22Rv1 (cell line): Measurements from ENCODE around the gene STK36.

ENCODE experiments used
- ZFX ChIP-seq: fragments of 450-650 bp; IDR thresholded peaks from 2 replicates; pipeline ENCODE4 v1.6.1; 2017; ENCODE audit warnings: antibody characterized with exemption, borderline replicate concordance
- TF ChIP-seq, protein P1 (sequence below): fragments of 450-650 bp; IDR thresholded peaks from 2 replicates; pipeline ENCODE4 v1.5.1; 2017; ENCODE audit warnings: mild to moderate bottlenecking

DNA sequence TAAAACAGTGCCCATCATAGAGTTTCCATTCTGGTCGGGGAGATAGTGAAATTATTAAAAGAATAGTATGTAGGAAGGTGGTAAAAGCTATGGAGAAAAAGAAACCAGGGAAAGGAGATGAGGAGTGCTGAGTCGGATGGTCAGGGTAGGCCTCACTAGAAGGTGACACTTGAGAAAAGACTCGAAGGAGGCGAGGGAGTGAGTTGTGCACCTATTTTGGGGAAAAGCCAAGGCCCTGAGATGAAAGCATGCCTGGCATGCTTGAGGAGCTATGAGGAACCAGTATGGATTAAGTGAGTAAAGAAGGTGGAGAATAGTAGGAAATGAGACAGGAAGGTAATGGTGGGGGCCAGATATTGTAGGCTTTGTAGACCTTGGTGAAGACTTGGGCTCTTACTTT lies 31.5 kb downstream of the STK36 start:
- TF ChIP-seq, protein P1, sequence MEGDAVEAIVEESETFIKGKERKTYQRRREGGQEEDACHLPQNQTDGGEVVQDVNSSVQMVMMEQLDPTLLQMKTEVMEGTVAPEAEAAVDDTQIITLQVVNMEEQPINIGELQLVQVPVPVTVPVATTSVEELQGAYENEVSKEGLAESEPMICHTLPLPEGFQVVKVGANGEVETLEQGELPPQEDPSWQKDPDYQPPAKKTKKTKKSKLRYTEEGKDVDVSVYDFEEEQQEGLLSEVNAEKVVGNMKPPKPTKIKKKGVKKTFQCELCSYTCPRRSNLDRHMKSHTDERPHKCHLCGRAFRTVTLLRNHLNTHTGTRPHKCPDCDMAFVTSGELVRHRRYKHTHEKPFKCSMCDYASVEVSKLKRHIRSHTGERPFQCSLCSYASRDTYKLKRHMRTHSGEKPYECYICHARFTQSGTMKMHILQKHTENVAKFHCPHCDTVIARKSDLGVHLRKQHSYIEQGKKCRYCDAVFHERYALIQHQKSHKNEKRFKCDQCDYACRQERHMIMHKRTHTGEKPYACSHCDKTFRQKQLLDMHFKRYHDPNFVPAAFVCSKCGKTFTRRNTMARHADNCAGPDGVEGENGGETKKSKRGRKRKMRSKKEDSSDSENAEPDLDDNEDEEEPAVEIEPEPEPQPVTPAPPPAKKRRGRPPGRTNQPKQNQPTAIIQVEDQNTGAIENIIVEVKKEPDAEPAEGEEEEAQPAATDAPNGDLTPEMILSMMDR, result no peak
- TF ChIP-seq ZFX, result no peak
